NOMO-1 treated with dmso at 0.1 percent for 144 hours (cell line): ENCODE data around the gene SLF2.
A peak's percentile ranks its signal among the peaks of the same experiment; 100 is the strongest.

Experiments
- DNase-seq: peaks from one replicate; lab custom pipeline; 2025; ENCODE audit not compliant: unreplicated experiment; lab: John Stamatoyannopoulos, UW

Gene SLF2

DNA sequence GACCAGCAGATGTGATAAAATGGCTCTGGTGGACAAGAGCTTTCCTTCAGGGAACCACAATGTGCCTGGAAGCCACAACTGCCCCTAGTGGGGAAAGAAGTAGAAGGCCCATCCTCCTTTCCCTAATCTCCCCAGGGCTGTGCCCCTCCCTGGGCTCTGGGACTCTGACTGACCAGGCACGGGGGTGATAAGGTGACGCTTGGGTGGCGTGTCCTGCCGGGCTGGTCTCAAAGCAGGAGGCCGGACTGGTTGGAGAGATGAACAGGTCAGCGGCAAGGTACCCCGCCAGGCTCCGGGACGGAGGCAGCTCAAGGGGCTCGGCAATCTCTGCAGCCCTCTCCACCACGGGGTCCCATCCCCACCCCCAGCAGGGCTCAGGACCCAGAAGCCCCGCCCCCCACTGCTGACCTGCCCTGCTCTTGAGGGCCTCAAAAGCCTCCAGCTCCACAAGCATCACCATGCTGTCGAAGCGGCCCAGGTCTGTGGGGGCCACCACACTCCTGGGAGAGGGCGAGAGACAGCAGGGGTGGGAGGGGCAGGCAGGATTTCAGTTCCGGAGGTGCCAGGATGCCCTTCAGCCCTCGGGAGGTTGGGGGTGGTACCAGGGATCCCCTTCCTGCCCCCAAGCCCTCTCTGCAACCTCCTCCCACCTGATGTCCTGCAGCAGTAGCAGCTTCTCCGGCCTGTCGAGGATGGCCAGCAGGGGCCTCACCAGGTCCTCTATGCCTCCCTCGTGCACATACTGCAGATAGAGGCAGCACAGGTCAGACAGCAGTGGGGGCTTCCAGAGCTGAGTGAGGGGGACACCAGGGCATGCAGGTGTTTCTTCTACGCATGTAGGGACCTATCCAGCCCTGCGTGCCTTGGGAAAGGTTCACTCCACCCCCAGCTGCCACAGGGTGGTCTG lies 99.0 kb downstream of the SLF2 start:
- no peak for DNase-seq

- DNase-seq = peak; percentile 73
Observed at GRCh38 chr10:101012525-101013364, 100.0 kb downstream of the SLF2 start.

DNA sequence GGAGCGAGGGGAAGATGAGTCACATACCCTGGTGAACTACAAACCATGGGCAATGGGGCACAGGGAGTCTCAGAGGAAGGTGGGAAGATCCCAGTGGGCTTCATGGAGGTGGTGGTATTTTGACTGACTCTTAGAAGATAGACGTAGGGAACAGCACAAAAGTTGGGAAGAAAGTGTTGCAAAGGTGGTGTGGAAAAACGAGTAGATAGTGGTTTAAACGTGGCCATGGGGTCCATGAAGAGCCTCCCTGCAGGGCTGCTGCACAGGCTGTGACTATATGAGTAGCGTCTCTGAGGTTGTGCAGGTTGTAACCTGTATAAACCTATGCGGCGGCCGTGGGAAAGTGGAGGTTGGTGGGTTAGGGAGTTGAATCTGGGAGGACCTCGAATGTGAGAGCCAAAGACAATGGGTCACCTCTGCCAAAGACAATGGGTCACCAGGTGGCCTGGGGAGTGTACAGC lies 100.6 kb downstream of the SLF2 start:
- no peak for DNase-seq

- no peak for DNase-seq
Observed at GRCh38 chr10:101014230-101014884, 101.6 kb downstream of the SLF2 start.
